Measurements from ENCODE around the gene NDOR1.

The NDOR1 gene

DNA sequence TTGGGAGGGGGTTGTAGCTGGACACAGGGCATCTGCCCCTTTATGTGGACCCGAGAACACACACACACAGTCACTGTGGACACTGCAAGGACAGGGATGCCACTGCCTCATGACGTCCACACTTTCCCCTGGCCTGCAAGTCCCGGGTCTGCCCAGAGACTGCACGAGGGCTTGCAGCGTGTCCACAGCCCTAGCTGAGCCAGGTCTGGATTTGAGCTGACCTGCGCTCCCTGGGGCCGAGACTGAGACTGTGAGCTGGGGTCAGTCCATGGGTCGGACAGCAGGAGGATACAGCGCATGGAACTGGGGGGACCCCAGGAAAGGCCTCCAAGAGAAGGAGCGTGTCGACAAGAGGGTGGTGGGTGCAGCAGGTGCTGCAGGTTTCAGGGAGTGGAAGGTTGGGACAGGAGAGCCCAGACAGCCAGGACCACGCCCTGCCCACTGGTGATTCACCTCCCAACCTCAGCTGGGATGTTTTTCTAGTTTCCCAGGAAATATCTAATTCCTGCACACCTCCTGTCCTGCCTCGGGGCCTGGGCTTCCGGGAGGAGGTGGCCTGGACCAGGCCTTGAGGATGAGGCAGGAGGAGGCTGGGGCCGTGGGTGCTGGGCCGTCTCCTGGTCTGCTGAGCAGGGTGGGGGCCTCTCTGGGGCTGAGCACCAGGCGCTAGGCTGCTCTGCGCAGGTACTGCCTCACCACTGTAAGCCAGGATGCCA, 21.0 kb downstream of the NDOR1 start:
- no peak for DNase-seq (ENCODE audit: low read depth, low spot score)
- no peak overlapping the region for H3K4me3 ChIP-seq (ENCODE audit: low read length)

- peak; percentile 62 for DNase-seq (ENCODE audit: low read depth, low spot score)
Measured at GRCh38 chr9:137227054-137227852, 21.8 kb downstream of the NDOR1 start, which contains the start of gene RNF224. Gene RNF224 (plus strand): TSS chr9:137227502. CDS start chr9:137228336, 834 bp downstream.

DNA sequence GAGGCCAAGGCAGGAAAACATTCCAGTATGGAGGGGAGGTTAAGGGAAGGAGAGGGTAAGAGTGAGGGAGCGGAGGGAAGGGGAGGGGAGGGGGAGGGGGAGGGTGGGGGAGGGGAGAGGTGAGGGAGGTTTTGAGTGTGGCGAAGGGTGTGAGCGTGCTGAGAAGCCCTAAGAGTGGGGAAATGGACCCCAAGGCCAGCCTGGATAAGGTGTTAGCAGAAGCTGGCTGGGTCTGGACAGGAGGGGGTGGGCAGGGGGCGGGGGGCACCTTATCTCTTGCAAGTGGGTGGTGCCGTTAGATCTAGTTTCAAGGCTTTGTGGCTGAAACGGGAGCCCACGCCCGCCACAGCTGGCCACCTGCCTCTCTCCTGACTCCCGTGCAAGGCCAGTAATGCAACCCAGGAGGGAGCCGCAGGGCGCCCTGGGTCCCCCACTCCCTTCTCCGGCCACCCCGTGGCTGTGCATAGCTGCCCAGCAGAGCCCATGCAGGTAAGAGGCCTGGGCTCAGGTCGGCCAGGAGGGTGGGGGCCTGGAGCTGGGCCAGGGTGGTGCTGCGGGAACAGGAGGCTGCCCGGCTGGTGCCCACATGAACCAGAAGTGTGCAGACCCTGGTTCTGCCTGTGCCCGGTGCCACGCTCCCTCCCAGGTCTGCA, 22.5 kb downstream of the NDOR1 start:
- DNase-seq (ENCODE audit: low read depth, low spot score), result no peak
- no peak overlapping the region for H3K4me3 ChIP-seq (ENCODE audit: low read length)

More at GRCh38 chr9:137227054-137227852, 21.8 kb downstream of the NDOR1 start, which contains the start of gene RNF224:
- H3K4me3 ChIP-seq (ENCODE audit: low read length), result no peak within 1 kb of the TSS

DNA sequence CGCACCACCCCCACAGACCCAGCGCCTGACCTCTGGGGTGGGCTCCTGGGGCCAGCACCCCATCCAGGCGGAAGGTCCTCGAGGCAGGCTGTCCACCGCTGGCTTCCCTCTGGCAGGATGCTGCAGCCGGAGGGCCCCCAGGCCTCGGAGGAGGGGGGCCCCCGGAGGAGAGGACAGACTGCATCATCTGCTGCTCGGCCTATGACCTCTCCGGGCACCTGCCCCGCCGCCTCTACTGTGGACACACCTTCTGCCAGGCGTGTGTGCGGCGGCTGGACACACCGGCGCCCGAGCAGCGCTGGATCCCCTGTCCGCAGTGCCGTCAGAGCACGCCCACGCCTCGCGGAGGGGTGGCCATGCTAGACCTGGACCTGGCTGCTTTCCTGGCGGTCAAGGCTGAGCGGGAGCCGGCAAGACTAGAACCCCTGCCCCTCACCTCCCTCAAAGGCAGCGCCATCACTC, 23.0 kb downstream of the NDOR1 start:
- H3K4me3 ChIP-seq (ENCODE audit: low read length), result no peak overlapping the region
- no peak for DNase-seq (ENCODE audit: low read depth, low spot score)

DNA sequence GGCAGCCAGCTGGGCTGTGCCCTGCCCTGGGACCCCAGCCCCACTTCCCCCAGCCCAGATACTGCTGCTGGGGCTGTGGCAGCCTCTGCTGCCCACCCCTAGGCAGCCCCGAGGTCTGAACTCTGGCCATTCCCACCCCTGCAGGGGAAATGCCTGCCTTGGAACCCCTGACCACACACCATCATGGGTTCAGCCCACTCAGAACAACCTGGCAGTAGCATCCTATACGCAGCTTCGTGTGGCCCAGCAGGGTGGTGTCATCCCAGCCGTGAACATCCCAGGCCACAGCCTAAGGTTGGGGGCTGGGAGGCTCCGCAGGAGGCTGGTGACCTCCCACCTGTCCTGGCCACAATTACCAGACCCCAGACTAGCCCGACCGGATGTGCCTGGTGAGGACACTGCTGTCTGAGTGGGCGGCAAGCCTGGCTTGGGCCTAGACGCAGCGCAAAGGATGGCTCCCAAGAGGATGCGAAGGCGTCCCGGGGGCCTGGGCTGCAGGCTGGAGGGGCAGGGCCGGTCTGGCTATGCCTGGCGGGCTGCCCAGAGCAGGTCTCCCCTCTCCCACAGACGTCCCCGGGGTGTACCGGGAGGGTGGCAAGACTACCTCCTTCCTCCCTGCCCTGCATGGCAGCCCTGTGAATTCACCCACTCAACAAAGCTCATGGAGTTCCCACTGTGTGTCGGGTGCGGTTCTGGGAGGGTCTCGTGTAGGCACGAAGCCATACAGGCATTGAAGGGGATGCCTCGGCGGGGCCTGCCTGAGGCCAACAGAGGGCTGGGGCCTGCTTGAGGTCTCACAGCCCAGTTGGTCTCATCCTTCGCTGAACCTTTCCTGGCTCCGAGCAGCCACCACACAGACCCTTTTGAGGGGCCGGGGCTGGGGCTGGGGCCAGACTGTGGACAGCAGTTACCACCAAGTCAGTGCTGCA, 23.7 kb downstream of the NDOR1 start:
- DNase-seq (ENCODE audit: low read depth, low spot score), result no peak

GRCh38 chr9:137229903-137230704, 24.6 kb downstream of the NDOR1 start:
- DNase-seq (ENCODE audit: low read depth, low spot score), result no peak
- H3K4me3 ChIP-seq (ENCODE audit: low read length), result no peak overlapping the region

More for the DNA sequence above, 23.7 kb downstream of the NDOR1 start:
- no peak overlapping the region for H3K4me3 ChIP-seq (ENCODE audit: low read length)

DNA sequence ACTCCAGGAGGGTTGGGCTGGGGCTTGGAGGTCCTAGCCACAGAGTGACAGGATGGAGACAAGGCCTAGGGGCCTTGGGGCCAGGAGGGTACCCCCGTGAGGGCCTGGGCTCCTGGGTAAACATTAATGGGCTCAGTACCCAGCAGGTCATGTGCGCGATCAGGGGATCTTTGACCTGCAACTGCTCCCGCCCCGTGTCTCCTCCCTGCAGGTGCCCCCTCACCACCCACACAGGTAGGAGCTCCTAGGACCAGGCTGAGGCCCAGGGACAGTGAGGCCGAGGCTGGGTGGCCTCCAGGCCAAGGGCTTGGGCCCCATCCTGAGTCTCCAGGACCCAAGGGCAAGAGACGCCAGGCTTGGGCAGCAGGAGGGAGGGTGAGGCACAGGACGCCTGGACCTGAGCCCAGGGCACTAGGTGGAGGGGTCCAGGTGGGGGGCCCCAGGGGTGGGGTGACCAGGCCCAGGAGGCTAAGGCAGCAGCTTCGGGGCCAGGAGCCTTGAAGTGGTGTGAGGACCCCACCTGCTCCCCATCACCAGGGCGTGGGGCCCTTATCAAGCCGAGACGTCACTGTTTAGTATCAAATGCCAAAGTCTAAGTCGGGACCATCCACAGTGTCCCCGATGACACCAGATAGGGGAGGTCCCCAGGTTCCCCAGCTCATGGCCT, 25.3 kb downstream of the NDOR1 start, which contains the start of gene SLC34A3:
TSS of gene SLC34A3 (plus strand) at position 197 of the 667 bp plus-strand sequence. CDS start 802 bp downstream, outside the sequence.
- DNase-seq (ENCODE audit: low read depth, low spot score), result no peak
- H3K4me3 ChIP-seq (ENCODE audit: low read length), result no peak within 1 kb of the TSS

- no peak for DNase-seq (ENCODE audit: low read depth, low spot score)
- H3K4me3 ChIP-seq (ENCODE audit: low read length), result no peak overlapping the region
Measured at GRCh38 chr9:137231372-137232039, 26.0 kb downstream of the NDOR1 start.

DNA sequence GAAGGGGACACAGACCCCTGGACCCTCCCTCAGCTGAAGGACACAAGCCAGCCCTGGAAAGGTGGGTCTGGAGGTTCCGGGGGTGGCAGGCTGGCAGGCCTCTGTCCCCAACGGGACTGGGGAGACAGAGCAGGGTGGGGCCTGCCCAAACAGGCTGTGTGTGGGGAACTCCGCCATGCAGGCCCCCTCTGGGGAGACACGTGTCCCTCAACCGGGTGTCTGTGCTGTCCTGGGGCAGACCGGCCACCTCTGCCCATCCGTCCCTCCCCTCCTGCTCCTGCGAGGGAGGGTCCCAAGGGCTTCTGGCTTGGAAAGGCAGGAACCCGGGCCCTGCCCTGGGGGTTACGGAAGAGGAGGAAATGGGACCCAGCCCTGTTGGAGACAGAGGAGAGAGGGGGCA, 26.6 kb downstream of the NDOR1 start:
- no peak for DNase-seq (ENCODE audit: low read depth, low spot score)
- H3K4me3 ChIP-seq (ENCODE audit: low read length), result no peak overlapping the region

GRCh38 chr9:137232510-137232909, 27.0 kb downstream of the NDOR1 start:
- no peak for DNase-seq (ENCODE audit: low read depth, low spot score)
- H3K4me3 ChIP-seq (ENCODE audit: low read length), result no peak overlapping the region

DNA sequence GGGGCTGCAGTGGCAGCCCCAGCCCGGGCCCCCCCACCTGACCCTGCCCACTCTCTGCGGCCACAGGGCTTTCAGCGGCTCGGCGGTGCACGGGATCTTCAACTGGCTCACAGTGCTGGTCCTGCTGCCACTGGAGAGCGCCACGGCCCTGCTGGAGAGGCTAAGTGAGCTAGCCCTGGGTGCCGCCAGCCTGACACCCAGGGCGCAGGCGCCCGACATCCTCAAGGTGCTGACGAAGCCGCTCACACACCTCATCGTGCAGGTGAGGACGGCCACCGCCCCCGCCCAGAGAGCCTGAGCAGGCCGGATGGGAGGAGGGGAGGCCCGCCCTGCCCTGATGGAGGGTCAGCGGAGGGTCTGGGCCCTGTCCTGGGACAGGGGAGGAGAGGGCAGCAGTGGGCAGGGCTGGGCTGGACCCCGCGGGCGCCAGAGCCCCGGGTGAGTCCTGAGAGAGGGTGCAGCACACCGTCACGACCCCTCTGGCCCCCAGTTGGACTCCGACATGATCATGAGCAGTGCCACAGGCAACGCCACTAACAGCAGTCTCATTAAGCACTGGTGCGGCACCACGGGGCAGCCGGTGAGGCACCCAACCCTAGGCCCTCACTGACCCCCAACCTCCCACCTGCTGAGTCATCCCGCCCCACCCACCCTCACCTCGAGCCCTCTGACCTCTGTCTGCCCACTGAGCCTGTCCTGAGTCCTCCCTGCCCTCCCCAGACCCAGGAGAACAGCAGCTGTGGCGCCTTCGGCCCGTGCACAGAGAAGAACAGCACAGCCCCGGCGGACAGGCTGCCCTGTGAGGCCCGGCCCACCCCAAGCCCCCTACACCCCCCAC, 27.9 kb downstream of the NDOR1 start:
- no peak for DNase-seq (ENCODE audit: low read depth, low spot score)
- no peak overlapping the region for H3K4me3 ChIP-seq (ENCODE audit: low read length)

DNA sequence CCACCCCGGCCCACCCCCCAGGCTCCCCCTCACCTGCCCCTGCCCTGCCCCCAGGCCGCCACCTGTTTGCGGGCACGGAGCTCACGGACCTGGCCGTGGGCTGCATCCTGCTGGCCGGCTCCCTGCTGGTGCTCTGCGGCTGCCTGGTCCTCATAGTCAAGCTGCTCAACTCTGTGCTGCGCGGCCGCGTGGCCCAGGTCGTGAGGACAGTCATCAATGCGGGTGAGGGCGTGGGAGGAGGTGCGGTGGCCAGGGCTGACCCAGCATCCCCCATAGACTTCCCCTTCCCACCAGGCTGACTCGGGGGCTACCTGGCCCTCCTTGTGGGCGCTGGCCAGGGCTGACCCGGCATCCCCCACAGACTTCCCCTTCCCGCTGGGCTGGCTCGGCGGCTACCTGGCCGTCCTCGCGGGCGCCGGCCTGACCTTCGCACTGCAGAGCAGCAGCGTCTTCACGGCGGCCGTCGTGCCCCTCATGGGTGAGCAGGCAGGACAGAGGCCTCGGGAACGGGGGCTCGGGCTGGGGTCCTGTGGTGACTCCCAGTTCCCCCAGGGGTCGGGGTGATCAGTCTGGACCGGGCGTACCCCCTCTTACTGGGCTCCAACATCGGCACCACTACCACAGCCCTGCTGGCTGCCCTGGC, 28.7 kb downstream of the NDOR1 start:
- H3K4me3 ChIP-seq (ENCODE audit: low read length), result no peak overlapping the region

GRCh38 chr9:137234758-137235423, 29.4 kb downstream of the NDOR1 start:
- no peak for DNase-seq (ENCODE audit: low read depth, low spot score)
- H3K4me3 ChIP-seq (ENCODE audit: low read length), result no peak overlapping the region

More for the DNA sequence above, 28.7 kb downstream of the NDOR1 start:
- DNase-seq (ENCODE audit: low read depth, low spot score), result no peak

DNA sequence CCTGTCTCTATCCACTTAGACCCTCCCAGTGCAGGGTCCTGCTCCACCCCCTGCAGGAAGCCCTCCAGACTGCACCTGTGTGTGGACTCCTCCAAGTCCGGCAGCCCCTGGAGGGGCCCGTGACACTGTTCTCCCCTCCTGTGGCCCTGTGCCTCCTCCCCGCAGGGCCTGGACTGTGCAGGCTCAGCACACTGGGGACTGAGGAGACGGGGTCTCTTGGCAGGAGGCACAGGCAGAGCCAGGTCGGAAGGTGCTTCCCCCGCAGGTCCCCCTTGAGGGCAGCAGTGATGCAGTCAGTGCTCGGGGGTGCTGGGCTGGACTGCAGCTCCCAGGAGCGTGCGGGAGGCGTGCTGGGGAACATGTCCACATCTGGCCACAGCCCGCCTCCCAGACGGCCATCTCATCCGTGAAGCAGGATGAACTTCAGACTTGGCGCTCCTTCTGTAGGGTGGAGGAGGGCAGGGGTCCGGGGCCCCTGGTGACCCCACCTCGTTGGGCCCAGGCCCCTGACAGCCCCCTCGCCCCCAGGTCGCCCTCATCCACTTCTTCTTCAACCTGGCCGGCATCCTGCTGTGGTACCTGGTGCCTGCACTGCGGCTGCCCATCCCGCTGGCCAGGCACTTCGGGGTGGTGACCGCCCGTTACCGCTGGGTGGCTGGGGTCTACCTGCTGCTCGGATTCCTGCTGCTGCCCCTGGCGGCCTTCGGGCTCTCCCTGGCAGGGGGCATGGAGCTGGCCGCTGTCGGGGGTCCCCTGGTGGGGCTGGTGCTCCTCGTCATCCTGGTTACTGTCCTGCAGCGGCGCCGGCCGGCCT, 30.1 kb downstream of the NDOR1 start:
- no peak overlapping the region for H3K4me3 ChIP-seq (ENCODE audit: low read length)
- DNase-seq (ENCODE audit: low read depth, low spot score), result no peak

All from Jurkat, Clone E6-1 (cell line).